AG04449 (cell line): ENCODE data around the gene RNASEL.

Experiments used
- CTCF ChIA-PET: fragments of 350-600 bp; formaldehyde crosslinking; extraction: SDS; loops from one replicate; lab custom pipeline; 2021; ENCODE audit warnings: antibody characterized with exemption; lab: Yijun Ruan, JAX
- POLR2A ChIA-PET: fragments of 400-600, 350-600 bp; formaldehyde crosslinking; extraction: SDS; loops from one replicate; lab custom pipeline; 2020; ENCODE audit warnings: antibody characterized with exemption, inconsistent platforms; lab: Yijun Ruan, JAX
- DNase-seq: peaks from one replicate; pipeline ENCODE4 v3.0.0-alpha.2; 2010; ENCODE audit warnings: low read depth, low spot score
- H3K4me3 ChIP-seq: 2 replicates; pipeline ENCODE4 v1.5.1; 2011; ENCODE audit warnings: low read depth, mild to moderate bottlenecking, control low read depth, low read length
- CTCF ChIP-seq: IDR thresholded peaks from one replicate; pipeline ENCODE4 v1.5.1; 2011; ENCODE audit warnings: mild to moderate bottlenecking, moderate library complexity, low read length, control low read depth, inconsistent platforms; ENCODE audit not compliant: insufficient read depth; ENCODE audit errors: missing control alignments

Gene RNASEL

GRCh38 chr1:182587666-182588499, 1.2 kb downstream of the RNASEL start:
- CTCF ChIA-PET, result interaction anchor here (1.2 to 23.1 kb wide), 3 partner anchors 8 to 198 kb away, joined by 4 to 997 read pairs (median 65); partner anchors contain the start of gene NPL
- POLR2A ChIA-PET, result no interaction called here
- peak overlapping the region; percentile 73 for H3K4me3 ChIP-seq

GRCh38 chr1:182587093-182587492, 2.0 kb downstream of the RNASEL start:
- no peak overlapping the region for H3K4me3 ChIP-seq
- POLR2A ChIA-PET, result no interaction called here
- TF ChIP-seq CTCF, result no peak
- DNase-seq, result no peak
- CTCF ChIA-PET, result interaction anchor here (1.2 to 23.1 kb wide), 3 partner anchors 8 to 199 kb away, joined by 4 to 997 read pairs (median 65); partner anchors contain the start of gene NPL

More at GRCh38 chr1:182587666-182588499, 1.2 kb downstream of the RNASEL start:
- TF ChIP-seq CTCF, result no peak
- DNase-seq, result no peak

- no peak for DNase-seq
- no peak overlapping the region for H3K4me3 ChIP-seq
- ChIA-PET CTCF (no interaction called here), POLR2A (no interaction called here)
- no peak for TF ChIP-seq CTCF
Measured at GRCh38 chr1:182586380-182586779, 2.7 kb downstream of the RNASEL start.

GRCh38 chr1:182584746-182585145, 4.3 kb downstream of the RNASEL start:
- CTCF ChIA-PET, result interaction anchor here (1.0 kb wide), 1 partner anchor 202 kb away, joined by 3 read pairs; no protein-coding TSS in a partner anchor
- no peak for DNase-seq
- TF ChIP-seq CTCF, result no peak
- POLR2A ChIA-PET, result no interaction called here
- no peak overlapping the region for H3K4me3 ChIP-seq

- CTCF ChIA-PET, result interaction anchor here (1.1 to 4.4 kb wide), 3 partner anchors 14 to 21 kb away, joined by 5 to 17 read pairs (median 5); no protein-coding TSS in a partner anchor
- no peak for DNase-seq
- POLR2A ChIA-PET, result no interaction called here
Measured at GRCh38 chr1:182580736-182581135, 8.3 kb downstream of the RNASEL start.

More at GRCh38 chr1:182580736-182581135, 8.3 kb downstream of the RNASEL start:
- TF ChIP-seq CTCF, result no peak
- no peak overlapping the region for H3K4me3 ChIP-seq
